ENCODE data around the gene MED13L. TPM values are rescaled to one million over a fixed set of nuclear protein-coding genes. Genes with fewer than 3 reads are reported as not detected.
"Not testable (repeated sequence)": the region's sequence is repeated elsewhere in the genome, so short reads cannot be mapped to it uniquely, and the experiment has no call there.

MED13L gene
- total RNA-seq, 1 donor from 2014 or later = 193 TPM

GRCh38 chr12:115988212-115988611 is 289.3 kb downstream of the MED13L start:
- no peak for ATAC-seq
- intact Hi-C loops (cut with DNase I) = no loop called here
- no peak for DNase-seq (ENCODE audit: low spot score)

- ATAC-seq = no peak
- no peak for DNase-seq (ENCODE audit: low spot score)
- intact Hi-C loops (cut with DNase I) = no loop called here
Observed at GRCh38 chr12:115984616-115985015, 292.9 kb downstream of the MED13L start.

- intact Hi-C loops (cut with DNase I) = no loop called here
- ATAC-seq (no peak), DNase-seq (ENCODE audit: low spot score) (no peak)
Observed at GRCh38 chr12:115983226-115983798, 294.2 kb downstream of the MED13L start.

- DNase-seq (ENCODE audit: low spot score) (no peak), ATAC-seq (no peak)
- intact Hi-C loops (cut with DNase I) = no loop called here
Observed at GRCh38 chr12:115980339-115980738, 297.2 kb downstream of the MED13L start.

GRCh38 chr12:115979851-115980250 is 297.6 kb downstream of the MED13L start:
- DNase-seq (ENCODE audit: low spot score) (no peak), ATAC-seq (no peak)
- intact Hi-C loops (cut with DNase I) = no loop called here

- DNase-seq (ENCODE audit: low spot score) = no peak
- intact Hi-C loops (cut with DNase I) = no loop called here
- ATAC-seq = peak; percentile 60
Observed at GRCh38 chr12:115979351-115979750, 298.1 kb downstream of the MED13L start.

- ATAC-seq; intact Hi-C loops (cut with DNase I): not testable (repeated sequence)
Observed at GRCh38 chr12:115976829-115977228, 300.7 kb downstream of the MED13L start.

GRCh38 chr12:115975411-115975810 is 302.1 kb downstream of the MED13L start:
- DNase-seq (ENCODE audit: low spot score) (no peak), ATAC-seq (no peak)
- intact Hi-C loops (cut with DNase I) = no loop called here

More at GRCh38 chr12:115976829-115977228, 300.7 kb downstream of the MED13L start:
- not testable (repeated sequence) for DNase-seq (ENCODE audit: low spot score)

GRCh38 chr12:115973968-115974724 is 303.3 kb downstream of the MED13L start:
- no peak for DNase-seq (ENCODE audit: low spot score)
- intact Hi-C loops (cut with DNase I) = no loop called here
- no peak for ATAC-seq

- no peak for DNase-seq (ENCODE audit: low spot score)
- no peak for ATAC-seq
- intact Hi-C loops (cut with DNase I) = no loop called here
Observed at GRCh38 chr12:115973066-115973465, 304.4 kb downstream of the MED13L start.

- intact Hi-C loops (cut with DNase I) = no loop called here
- ATAC-seq (no peak), DNase-seq (ENCODE audit: low spot score) (no peak)
Observed at GRCh38 chr12:115972241-115972640, 305.3 kb downstream of the MED13L start.

GRCh38 chr12:115968211-115968610 is 309.3 kb downstream of the MED13L start:
- no peak for ATAC-seq
- intact Hi-C loops (cut with DNase I) = no loop called here
- no peak for DNase-seq (ENCODE audit: low spot score)

GRCh38 chr12:115966376-115966775 is 311.1 kb downstream of the MED13L start:
- intact Hi-C loops (cut with DNase I) = no loop called here
- ATAC-seq (no peak), DNase-seq (ENCODE audit: low spot score) (no peak)

- intact Hi-C loops (cut with DNase I) = no loop called here
- no peak for ATAC-seq
- no peak for DNase-seq (ENCODE audit: low spot score)
Observed at GRCh38 chr12:115964626-115965025, 312.9 kb downstream of the MED13L start.

- no peak for ATAC-seq
- no peak for DNase-seq (ENCODE audit: low spot score)
- intact Hi-C loops (cut with DNase I) = no loop called here
Observed at GRCh38 chr12:115964214-115964613, 313.3 kb downstream of the MED13L start.

- DNase-seq (ENCODE audit: low spot score) (no peak), ATAC-seq (peak; percentile 24)
- intact Hi-C loops (cut with DNase I) = no loop called here
Observed at GRCh38 chr12:115962216-115962615, 315.3 kb downstream of the MED13L start.

GRCh38 chr12:115960868-115961802 is 316.4 kb downstream of the MED13L start:
- DNase-seq (ENCODE audit: low spot score) (no peak), ATAC-seq (peak; percentile 84)
- intact Hi-C loops (cut with DNase I) = no loop called here

GRCh38 chr12:115957686-115958290 is 319.7 kb downstream of the MED13L start:
- no peak for DNase-seq (ENCODE audit: low spot score)
- intact Hi-C loops (cut with DNase I) = no loop called here
- ATAC-seq = no peak

GRCh38 chr12:115956659-115957058 is 320.8 kb downstream of the MED13L start:
- intact Hi-C loops (cut with DNase I) = no loop called here
- ATAC-seq (no peak), DNase-seq (ENCODE audit: low spot score) (no peak)

Data from sciatic nerve (tissue), 2 donors.